A549 (cell line): ENCODE results near the gene CTU2. TPM values are rescaled to one million over a fixed set of nuclear protein-coding genes. Genes with fewer than 3 reads are reported as not detected.

Source experiments
- ATAC-seq, 2 experiments: fragments of 200-7000 bp in 1 of 2; fragments of >200 bp in 1 of 2; cut with Nextera tagmentation in 1 of 2; cut with Tn5 transposase in 1 of 2; 3 replicates each; pipeline versions ENCODE4 v1.8.0 to v1.9.1; 2018 to 2020; ENCODE audit warnings: mild to moderate bottlenecking in 1 of 2, moderate library complexity in 1 of 2
- CTCF ChIA-PET: fragments of 300-600 bp; sonication (Branson Sonifier 250); formaldehyde crosslinking; extraction: SDS; loops from one replicate; lab custom pipeline; 2021; ENCODE audit warnings: antibody characterized with exemption, inconsistent platforms; lab: Yijun Ruan, JAX
- POLR2A ChIA-PET: fragments of 350-600 bp; formaldehyde crosslinking; extraction: SDS; loops from one replicate; lab custom pipeline; 2021; ENCODE audit warnings: antibody characterized with exemption, inconsistent platforms; lab: Yijun Ruan, JAX
- DNase-seq, 2 experiments: peaks; one replicate each; pipeline versions ENCODE4 v3.0.0 to v3.0.0-alpha.2; 2011 to 2016; ENCODE audit warnings: low read depth in 1 of 2, low spot score in 1 of 2
- FAIRE-seq: peaks from 2 replicates; lab custom pipeline; 2011; peaks lifted over from hg19 to GRCh38; lab: Jason Lieb, UNC
- H3K27ac ChIP-seq, 2 experiments: fragments of >200 bp; sonication (Bioruptor Twin); formaldehyde crosslinking; 3 replicates each; pipeline ENCODE4 v1.5.1; 2016 to 2017
- H3K4me1 ChIP-seq: fragments of >200 bp; sonication (Bioruptor Twin); formaldehyde crosslinking; 3 replicates; pipeline ENCODE4 v1.6.1; 2016
- H3K4me2 ChIP-seq: fragments of >200 bp; sonication (Bioruptor Twin); formaldehyde crosslinking; 3 replicates; pipeline ENCODE4 v1.6.1; 2016
- H3K4me3 ChIP-seq: fragments of >200 bp; sonication (Bioruptor Twin); formaldehyde crosslinking; 3 replicates; pipeline ENCODE4 v1.5.1; 2016
- H3K9me3 ChIP-seq: fragments of >200 bp; sonication (Bioruptor Twin); formaldehyde crosslinking; 3 replicates; pipeline ENCODE4 v1.6.1; 2016
- BCL3 ChIP-seq: fragments of >200 bp; sonication (Bioruptor Twin); formaldehyde crosslinking; IDR thresholded peaks from 3 replicates; pipeline ENCODE4 v1.6.1; 2016
- CHD2 ChIP-seq: fragments of 150-350 bp; IDR thresholded peaks from 2 replicates; pipeline ENCODE4 v1.6.1; 2014; ENCODE audit warnings: low read length; ENCODE audit not compliant: partially characterized antibody
- E2F6 ChIP-seq: IDR thresholded peaks from 2 replicates; pipeline ENCODE4 v1.6.1; 2012; ENCODE audit warnings: low read depth, borderline replicate concordance
- EHMT2 ChIP-seq: fragments of 200-600 bp; sonication (generic); IDR thresholded peaks from 2 replicates; pipeline ENCODE4 v1.6.1; 2016; ENCODE audit warnings: antibody characterized with exemption, low read depth, mild to moderate bottlenecking, moderate library complexity
- ELK1 ChIP-seq: fragments of 150-350 bp; IDR thresholded peaks from 2 replicates; pipeline ENCODE4 v1.6.1; 2014; ENCODE audit warnings: low read depth, mild to moderate bottlenecking, low read length
- EP300 ChIP-seq, 2 experiments: fragments of >200 bp; sonication (Bioruptor Twin); formaldehyde crosslinking; IDR thresholded peaks; 2 replicates in 1 of 2; 3 replicates in 1 of 2; pipeline ENCODE4 v1.6.1; 2016 to 2017
- FOSL2 ChIP-seq, 2 experiments: fragments of 450-650 bp in 1 of 2; fragments of >200 bp in 1 of 2; sonication (Bioruptor Twin) in 1 of 2; formaldehyde crosslinking; IDR thresholded peaks; 2 replicates each; pipeline versions ENCODE4 v1.5.0 to v1.6.1; 2016 to 2020; ENCODE audit warnings: mild to moderate bottlenecking in 1 of 2, moderate library complexity in 1 of 2
- FOXS1 ChIP-seq: fragments of 250-450 bp; sonication (Bioruptor Pico); IDR thresholded peaks from 2 replicates; pipeline ENCODE4 v1.5.0; 2020; ENCODE audit warnings: mild to moderate bottlenecking, moderate library complexity
- HEYL ChIP-seq: fragments of 250-450 bp; sonication (Bioruptor Pico); IDR thresholded peaks from 2 replicates; pipeline ENCODE4 v1.8.0; 2021; ENCODE audit warnings: mild to moderate bottlenecking, moderate library complexity
- HMGXB4 ChIP-seq: fragments of 250-450 bp; sonication (Bioruptor Pico); IDR thresholded peaks from 2 replicates; pipeline ENCODE4 v1.5.0; 2021; ENCODE audit warnings: mild to moderate bottlenecking, moderate library complexity, borderline replicate concordance
- JUNB ChIP-seq: fragments of >200 bp; sonication (Bioruptor Twin); formaldehyde crosslinking; IDR thresholded peaks from 2 replicates; pipeline ENCODE4 v1.6.1; 2016
- MAFK ChIP-seq: fragments of 450-650 bp; IDR thresholded peaks from 2 replicates; pipeline ENCODE4 v1.6.1; 2014; ENCODE audit not compliant: partially characterized antibody
- MAZ ChIP-seq: fragments of 150-350 bp; IDR thresholded peaks from 2 replicates; pipeline ENCODE4 v1.6.1; 2014; ENCODE audit warnings: antibody characterized with exemption, low read depth, low read length, borderline replicate concordance
- NFE2L2 ChIP-seq: fragments of 150-350 bp; conservative IDR thresholded peaks from 2 replicates; pipeline ENCODE4 v1.6.1; 2014; ENCODE audit warnings: low read length
- NPAS2 ChIP-seq: fragments of 250-450 bp; sonication (Bioruptor Pico); IDR thresholded peaks from 2 replicates; pipeline ENCODE4 v1.8.0; 2022; ENCODE audit warnings: mild to moderate bottlenecking, moderate library complexity, borderline replicate concordance
- PBX3 ChIP-seq: IDR thresholded peaks from 2 replicates; pipeline ENCODE4 v1.6.1; 2012
- POLR2A ChIP-seq: IDR thresholded peaks from 2 replicates; pipeline ENCODE4 v1.6.1; 2012; ENCODE audit warnings: mild to moderate bottlenecking, low read length
- POLR2AphosphoS2 ChIP-seq: conservative IDR thresholded peaks from 2 replicates; pipeline ENCODE4 v1.6.1; 2012; ENCODE audit warnings: low read length, improper control_type of control experiment, inconsistent platforms
- RAD21 ChIP-seq, 2 experiments: fragments of >200 bp in 1 of 2; sonication (Bioruptor Twin) in 1 of 2; formaldehyde crosslinking in 1 of 2; IDR thresholded peaks in 1 of 2; conservative IDR thresholded peaks in 1 of 2; 2 replicates in 1 of 2; 3 replicates in 1 of 2; pipeline ENCODE4 v1.6.1; 2012 to 2018; ENCODE audit warnings: inconsistent platforms in 1 of 2
- RCOR1 ChIP-seq: fragments of 150-350 bp; IDR thresholded peaks from 2 replicates; pipeline ENCODE4 v1.6.1; 2014; ENCODE audit warnings: antibody characterized with exemption, low read length, low read depth
- SMC3 ChIP-seq: fragments of >200 bp; sonication (Bioruptor Twin); formaldehyde crosslinking; IDR thresholded peaks from 3 replicates; pipeline ENCODE4 v1.6.1; 2018; ENCODE audit warnings: inconsistent platforms
- SREBF2 ChIP-seq: fragments of 450-650 bp; IDR thresholded peaks from 2 replicates; pipeline ENCODE4 v1.6.1; 2014; ENCODE audit warnings: mild to moderate bottlenecking, moderate library complexity
- ZSCAN20 ChIP-seq: fragments of 250-450 bp; sonication (Bioruptor Pico); IDR thresholded peaks from 2 replicates; pipeline ENCODE4 v1.8.0; 2022; ENCODE audit warnings: mild to moderate bottlenecking, moderate library complexity
- WGBS: methylation state at CpG from one replicate; pipeline ENCODE4 v1.1.6; 2017; ENCODE audit errors: missing lambda C conversion rate; 5-methylcytosine and 5-hydroxymethylcytosine counted together
- polyA plus RNA-seq, 4 experiments: library from polyadenylated mRNA; depleted of rRNA in 3 of 4; stranded (reverse); fragments of >200 nt; fragmentation: RNase III in 1 of 4; extraction: RNeasy Plus Mini Kit Qiagen cat#74134 plus additional on column Dnase treatment in 1 of 4; gene quantifications; 2 replicates in 3 of 4; 3 replicates in 1 of 4; pipeline ENCODE4 v1.2.3, GENCODE V29; 2011 to 2017

CTU2 gene
- polyA plus RNA-seq, 2 of the 4 experiments (the other 2 are of a cell fraction) = 16.4 to 21.8 TPM

GRCh38 chr16:88691924-88692560 is 14.3 kb upstream of the CTU2 start:
- POLR2A ChIA-PET = no interaction called here
- DNase-seq (no peak), ATAC-seq (no peak)
- CTCF ChIA-PET = interaction anchor here (0.7 to 1.1 kb wide), 2 partner anchors 46 to 64 kb away, joined by 3 read pairs; no protein-coding TSS in a partner anchor
- no peak overlapping the region for H3K4me2 ChIP-seq
- H3K9me3 ChIP-seq = no peaks in the 10 kb centered on the region
- H3K4me1 ChIP-seq = peaks cover 1% of the 10 kb centered on the region; the same call in 1 of the 3 replicates
- H3K27ac ChIP-seq = no peak overlapping the region
- 73% methylated on average over 13 of the region's 26 CpGs for WGBS
- TF ChIP-seq RCOR1 (no peak), NFE2L2 (no peak), ZSCAN20 (CRISPR knock-in tag) (no peak), FOXS1 (CRISPR knock-in tag) (no peak), CHD2 (no peak), FOSL2 (IDR thresholded peaks at IDR 0.05) (no peak), FOSL2 (CRISPR knock-in tag; IDR thresholded peaks at IDR 0.05) (no peak), ELK1 (no peak), SMC3 (no peak)
- TF ChIP-seq, all 56 proteins: peak for 0
- FAIRE-seq = no peak
- H3K4me3 ChIP-seq = no peak overlapping the region

GRCh38 chr16:88692861-88693260 is 13.4 kb upstream of the CTU2 start:
- Histone ChIP-seq H3K27ac (no peak overlapping the region), H3K4me1 (no peaks in the 10 kb centered on the region), H3K4me2 (no peak overlapping the region), H3K9me3 (no peaks in the 10 kb centered on the region), H3K4me3 (no peak overlapping the region)
- TF ChIP-seq NFE2L2 = no peak
- no peak for TF ChIP-seq NPAS2
- no peak for TF ChIP-seq HMGXB4 (CRISPR knock-in tag)
- no peak for TF ChIP-seq CHD2
- no peak for TF ChIP-seq BCL3
- no peak for TF ChIP-seq EHMT2
- TF ChIP-seq MAZ = no peak
- no peak for TF ChIP-seq ELK1
- TF ChIP-seq POLR2A = no peak
- ChIA-PET POLR2A (no interaction called here), CTCF (interaction anchor here (0.7 kb wide), 1 partner anchor 65 kb away, joined by 3 read pairs; no protein-coding TSS in a partner anchor)
- DNase-seq (no peak), FAIRE-seq (no peak), ATAC-seq (no peak)
- WGBS = 91% methylated on average over 10 of the region's 10 CpGs

GRCh38 chr16:88693420-88694177 is 12.7 kb upstream of the CTU2 start:
- no peak overlapping the region for H3K27ac ChIP-seq
- DNase-seq (no peak), FAIRE-seq (no peak), ATAC-seq (no peak)
- H3K4me2 ChIP-seq = no peak overlapping the region
- 67% methylated on average over 27 of the region's 39 CpGs for WGBS
- CTCF ChIA-PET = no interaction called here
- H3K9me3 ChIP-seq = no peaks in the 10 kb centered on the region
- no peaks in the 10 kb centered on the region for H3K4me1 ChIP-seq
- POLR2A ChIA-PET = no interaction called here
- H3K4me3 ChIP-seq = no peak overlapping the region
- TF ChIP-seq MAFK = no peak
- TF ChIP-seq ELK1 = no peak
- TF ChIP-seq EP300 (IDR thresholded peaks at IDR 0.05) = no peak
- TF ChIP-seq HEYL (CRISPR knock-in tag) = no peak
- TF ChIP-seq SREBF2 = no peak
- TF ChIP-seq PBX3 = no peak
- TF ChIP-seq POLR2AphosphoS2 = no peak
- no peak for TF ChIP-seq E2F6
- TF ChIP-seq JUNB = no peak
- TF ChIP-seq RAD21 (conservative IDR thresholded peaks at IDR 0.05 in 1 of 2, IDR thresholded peaks at IDR 0.05 in 1 of 2) = no peak
